Astrocyte (in vitro differentiated cells and primary cell): ENCODE data around the gene CCDC197.

Experiments
- EZH2 ChIP-seq: IDR thresholded peaks from 2 replicates; pipeline ENCODE4 v1.6.1; 2012; ENCODE audit warnings: mild to moderate bottlenecking, low read length, inconsistent platforms; ENCODE audit not compliant: insufficient read depth
- TF ChIP-seq, protein P1 (sequence below): IDR thresholded peaks from 2 replicates; pipeline ENCODE4 v1.5.1; 2011; ENCODE audit warnings: low read depth, mild to moderate bottlenecking, inconsistent platforms, low read length, moderate library complexity; ENCODE audit not compliant: insufficient read depth

DNA sequence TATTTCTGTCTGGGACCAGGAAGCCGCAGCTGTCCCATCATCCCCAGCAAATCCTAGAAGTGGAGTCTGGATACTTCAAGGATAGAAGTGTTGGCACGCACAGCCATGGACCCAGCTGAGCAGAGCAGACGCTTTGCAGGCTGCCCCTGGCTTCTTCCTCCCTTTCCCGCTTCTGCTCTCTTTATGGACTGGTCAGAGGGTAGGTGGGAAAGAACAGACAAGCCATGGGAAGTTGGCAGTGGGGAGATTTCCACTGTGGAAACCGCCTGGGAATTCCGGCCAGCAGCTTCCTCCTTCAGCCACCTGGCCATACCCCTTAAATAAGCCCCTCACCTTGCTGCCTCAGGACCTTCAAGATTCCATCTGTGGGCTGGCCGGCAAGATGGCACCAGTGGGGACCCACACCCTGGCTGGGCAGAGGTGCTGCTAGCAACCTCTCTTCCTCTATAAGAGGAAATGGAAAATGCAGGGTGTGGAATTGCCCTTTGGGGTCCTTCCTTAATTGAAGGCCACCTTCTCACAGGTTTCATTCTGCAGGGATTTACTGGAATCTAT lies 49.7 kb downstream of the CCDC197 start:
- TF ChIP-seq, protein P1, sequence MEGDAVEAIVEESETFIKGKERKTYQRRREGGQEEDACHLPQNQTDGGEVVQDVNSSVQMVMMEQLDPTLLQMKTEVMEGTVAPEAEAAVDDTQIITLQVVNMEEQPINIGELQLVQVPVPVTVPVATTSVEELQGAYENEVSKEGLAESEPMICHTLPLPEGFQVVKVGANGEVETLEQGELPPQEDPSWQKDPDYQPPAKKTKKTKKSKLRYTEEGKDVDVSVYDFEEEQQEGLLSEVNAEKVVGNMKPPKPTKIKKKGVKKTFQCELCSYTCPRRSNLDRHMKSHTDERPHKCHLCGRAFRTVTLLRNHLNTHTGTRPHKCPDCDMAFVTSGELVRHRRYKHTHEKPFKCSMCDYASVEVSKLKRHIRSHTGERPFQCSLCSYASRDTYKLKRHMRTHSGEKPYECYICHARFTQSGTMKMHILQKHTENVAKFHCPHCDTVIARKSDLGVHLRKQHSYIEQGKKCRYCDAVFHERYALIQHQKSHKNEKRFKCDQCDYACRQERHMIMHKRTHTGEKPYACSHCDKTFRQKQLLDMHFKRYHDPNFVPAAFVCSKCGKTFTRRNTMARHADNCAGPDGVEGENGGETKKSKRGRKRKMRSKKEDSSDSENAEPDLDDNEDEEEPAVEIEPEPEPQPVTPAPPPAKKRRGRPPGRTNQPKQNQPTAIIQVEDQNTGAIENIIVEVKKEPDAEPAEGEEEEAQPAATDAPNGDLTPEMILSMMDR, result no peak
- no peak for TF ChIP-seq EZH2
